A673 (cell line): ENCODE measurements around the gene LAPTM4A.

Experiments
- CTCF ChIP-seq: fragments of 300-800, 200-600 bp; sonication (generic); conservative IDR thresholded peaks from 2 replicates; pipeline ENCODE4 v1.5.1; 2017; ENCODE audit warnings: low read depth, mild to moderate bottlenecking, antibody characterized with exemption, low read length, moderate library complexity, mixed read lengths
- EZH2 ChIP-seq: fragments of 200-600 bp; sonication (generic); IDR thresholded peaks from 2 replicates; pipeline ENCODE4 v1.6.1; 2017; ENCODE audit warnings: borderline replicate concordance, low read depth, mild to moderate bottlenecking, mixed read lengths, antibody characterized with exemption, low read length; ENCODE audit not compliant: poor library complexity, severe bottlenecking

- no peak for TF ChIP-seq CTCF
- TF ChIP-seq EZH2 = no peak
Measured at GRCh38 chr2:19991895-19992294, 59.5 kb downstream of the LAPTM4A start.
